ENCODE data around the gene SCRT2.

SCRT2 gene

DNA sequence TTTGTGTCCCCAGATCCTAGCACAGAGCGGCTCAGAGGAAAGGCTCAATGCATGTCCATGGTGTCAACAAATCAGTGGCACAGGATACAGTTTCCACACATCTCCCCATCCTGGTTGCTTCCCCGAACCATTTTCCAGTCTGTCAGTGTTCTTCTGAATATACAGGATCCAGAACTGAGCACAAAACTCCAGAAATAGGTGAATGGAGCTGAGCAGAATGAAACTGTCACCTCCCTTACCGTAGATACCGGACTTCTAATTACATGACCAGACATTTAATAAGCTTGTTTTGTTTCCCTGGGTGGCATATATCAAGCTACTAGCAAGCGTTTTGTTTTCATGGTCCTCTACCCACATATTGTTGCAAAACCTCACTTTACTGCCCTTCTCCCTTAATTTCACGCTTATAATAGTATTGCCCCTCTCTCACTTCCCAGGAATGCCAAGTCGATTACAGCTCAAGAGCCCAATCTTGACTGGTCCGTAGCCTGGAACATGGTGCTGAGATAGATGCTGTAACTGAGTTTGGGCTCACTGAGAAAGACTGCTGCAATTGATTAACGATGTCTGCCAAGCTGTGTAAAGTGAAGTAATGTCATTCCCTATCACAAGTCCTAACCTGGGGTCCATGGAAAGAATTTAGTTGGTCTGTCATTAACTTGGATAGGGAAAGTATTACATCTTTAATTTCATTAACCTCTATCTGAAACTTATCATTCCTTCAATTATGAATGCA lies 12.0 kb upstream of the SCRT2 start:
- H3K4me1 ChIP-seq (ENCODE audit: control insufficient read depth, insufficient read depth, low read length) = peaks cover 10% of the 10 kb centered on the region; the same call in 1 of the 2 replicates
- H3K4me3 ChIP-seq (ENCODE audit: low read depth, low read length) = no peak overlapping the region
- H3K36me3 ChIP-seq (ENCODE audit: control insufficient read depth, insufficient read depth, low read length) = no peaks in the 10 kb centered on the region
- H3K27me3 ChIP-seq (ENCODE audit: control insufficient read depth, insufficient read depth, low read length) = no peaks in the 10 kb centered on the region
- H3K9me3 ChIP-seq (ENCODE audit: control insufficient read depth, insufficient read depth, low read length) = no peaks in the 10 kb centered on the region
- no peak overlapping the region for H3K9ac ChIP-seq (ENCODE audit: low read depth, low read length)
- no peak overlapping the region for H3K27ac ChIP-seq (ENCODE audit: low read depth, low read length)

GRCh38 chr20:684676-685319 lies 9.2 kb upstream of the SCRT2 start:
- H3K4me1 ChIP-seq (ENCODE audit: control insufficient read depth, insufficient read depth, low read length) = peaks cover 10% of the 10 kb centered on the region; the same call in 1 of the 2 replicates
- H3K9ac ChIP-seq (ENCODE audit: low read depth, low read length) = no peak overlapping the region
- H3K27ac ChIP-seq (ENCODE audit: low read depth, low read length) = no peak overlapping the region
- no peaks in the 10 kb centered on the region for H3K27me3 ChIP-seq (ENCODE audit: control insufficient read depth, insufficient read depth, low read length)
- H3K36me3 ChIP-seq (ENCODE audit: control insufficient read depth, insufficient read depth, low read length) = no peaks in the 10 kb centered on the region
- no peaks in the 10 kb centered on the region for H3K9me3 ChIP-seq (ENCODE audit: control insufficient read depth, insufficient read depth, low read length)
- no peak overlapping the region for H3K4me3 ChIP-seq (ENCODE audit: low read depth, low read length)

DNA sequence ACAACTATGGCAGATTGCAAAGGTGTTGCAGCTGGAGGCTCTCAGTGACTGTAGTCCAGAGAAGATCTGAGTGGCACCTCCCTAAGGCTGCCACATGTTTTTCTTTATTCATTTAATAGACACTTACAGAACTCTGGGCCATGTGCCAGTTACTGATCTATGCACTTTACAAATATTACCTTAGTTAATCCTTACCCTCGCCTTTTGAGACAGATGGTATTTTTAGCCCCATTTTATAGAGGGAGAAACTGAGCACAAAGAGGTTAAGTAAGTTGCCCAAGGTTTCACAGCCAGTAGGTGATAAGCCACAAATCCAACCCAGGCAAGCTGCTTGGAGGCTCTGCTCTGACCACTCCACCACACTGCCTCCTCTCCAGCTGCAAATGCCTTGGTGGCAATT lies 6.5 kb upstream of the SCRT2 start:
- Histone ChIP-seq H3K9ac (ENCODE audit: low read depth, low read length) (no peak overlapping the region), H3K4me1 (ENCODE audit: control insufficient read depth, insufficient read depth, low read length) (no peaks in the 10 kb centered on the region), H3K27ac (ENCODE audit: low read depth, low read length) (no peak overlapping the region), H3K4me3 (ENCODE audit: low read depth, low read length) (no peak overlapping the region), H3K27me3 (ENCODE audit: control insufficient read depth, insufficient read depth, low read length) (peaks cover 14% of the 10 kb centered on the region), H3K36me3 (ENCODE audit: control insufficient read depth, insufficient read depth, low read length) (no peaks in the 10 kb centered on the region), H3K9me3 (ENCODE audit: control insufficient read depth, insufficient read depth, low read length) (no peaks in the 10 kb centered on the region)

- Histone ChIP-seq H3K27me3 (ENCODE audit: control insufficient read depth, insufficient read depth, low read length) (peaks cover 28% of the 10 kb centered on the region), H3K4me1 (ENCODE audit: control insufficient read depth, insufficient read depth, low read length) (peaks cover 5% of the 10 kb centered on the region), H3K36me3 (ENCODE audit: control insufficient read depth, insufficient read depth, low read length) (no peaks in the 10 kb centered on the region), H3K4me3 (ENCODE audit: low read depth, low read length) (no peak overlapping the region), H3K9me3 (ENCODE audit: control insufficient read depth, insufficient read depth, low read length) (no peaks in the 10 kb centered on the region), H3K27ac (ENCODE audit: low read depth, low read length) (no peak overlapping the region), H3K9ac (ENCODE audit: low read depth, low read length) (no peak overlapping the region)
Observed at GRCh38 chr20:680638-681187, 5.1 kb upstream of the SCRT2 start.

- no peaks in the 10 kb centered on the region for H3K36me3 ChIP-seq (ENCODE audit: control insufficient read depth, insufficient read depth, low read length)
- H3K27ac ChIP-seq (ENCODE audit: low read depth, low read length) = no peak overlapping the region
- H3K4me3 ChIP-seq (ENCODE audit: low read depth, low read length) = no peak overlapping the region
- H3K27me3 ChIP-seq (ENCODE audit: control insufficient read depth, insufficient read depth, low read length) = peaks cover 52% of the 10 kb centered on the region
- H3K9ac ChIP-seq (ENCODE audit: low read depth, low read length) = no peak overlapping the region
- peaks cover 13% of the 10 kb centered on the region for H3K4me1 ChIP-seq (ENCODE audit: control insufficient read depth, insufficient read depth, low read length)
- no peaks in the 10 kb centered on the region for H3K9me3 ChIP-seq (ENCODE audit: control insufficient read depth, insufficient read depth, low read length)
Observed at GRCh38 chr20:677957-678356, 2.4 kb upstream of the SCRT2 start.

- no peaks in the 10 kb centered on the region for H3K36me3 ChIP-seq (ENCODE audit: control insufficient read depth, insufficient read depth, low read length)
- H3K4me3 ChIP-seq (ENCODE audit: low read depth, low read length) = peak overlapping the region; percentile 56
- H3K9ac ChIP-seq (ENCODE audit: low read depth, low read length) = no peak overlapping the region
- H3K27ac ChIP-seq (ENCODE audit: low read depth, low read length) = no peak overlapping the region
- H3K9me3 ChIP-seq (ENCODE audit: control insufficient read depth, insufficient read depth, low read length) = no peaks in the 10 kb centered on the region
- H3K27me3 ChIP-seq (ENCODE audit: control insufficient read depth, insufficient read depth, low read length) = peaks cover 52% of the 10 kb centered on the region
- H3K4me1 ChIP-seq (ENCODE audit: control insufficient read depth, insufficient read depth, low read length) = peaks cover 16% of the 10 kb centered on the region
Observed at GRCh38 chr20:676967-677366, 1.4 kb upstream of the SCRT2 start.

GRCh38 chr20:676315-676937 lies 824 bp upstream of the SCRT2 start:
- peaks cover 16% of the 10 kb centered on the region for H3K4me1 ChIP-seq (ENCODE audit: control insufficient read depth, insufficient read depth, low read length)
- H3K4me3 ChIP-seq (ENCODE audit: low read depth, low read length) = peak overlapping the region; percentile 56
- H3K27ac ChIP-seq (ENCODE audit: low read depth, low read length) = no peak overlapping the region
- no peaks in the 10 kb centered on the region for H3K9me3 ChIP-seq (ENCODE audit: control insufficient read depth, insufficient read depth, low read length)
- H3K27me3 ChIP-seq (ENCODE audit: control insufficient read depth, insufficient read depth, low read length) = peaks cover 52% of the 10 kb centered on the region
- H3K9ac ChIP-seq (ENCODE audit: low read depth, low read length) = no peak overlapping the region
- no peaks in the 10 kb centered on the region for H3K36me3 ChIP-seq (ENCODE audit: control insufficient read depth, insufficient read depth, low read length)

- Histone ChIP-seq H3K27me3 (ENCODE audit: control insufficient read depth, insufficient read depth, low read length) (peaks cover 52% of the 10 kb centered on the region), H3K4me1 (ENCODE audit: control insufficient read depth, insufficient read depth, low read length) (peaks cover 16% of the 10 kb centered on the region), H3K27ac (ENCODE audit: low read depth, low read length) (no peak overlapping the region), H3K9me3 (ENCODE audit: control insufficient read depth, insufficient read depth, low read length) (no peaks in the 10 kb centered on the region), H3K36me3 (ENCODE audit: control insufficient read depth, insufficient read depth, low read length) (no peaks in the 10 kb centered on the region), H3K9ac (ENCODE audit: low read depth, low read length) (no peak overlapping the region), H3K4me3 (ENCODE audit: low read depth, low read length) (peak overlapping the region; percentile 56)
Observed at GRCh38 chr20:675033-675452, 559 bp downstream of the SCRT2 start.

GRCh38 chr20:673603-674001 lies 2.0 kb downstream of the SCRT2 start:
- H3K27ac ChIP-seq (ENCODE audit: low read depth, low read length) = no peak overlapping the region
- no peaks in the 10 kb centered on the region for H3K9me3 ChIP-seq (ENCODE audit: control insufficient read depth, insufficient read depth, low read length)
- no peaks in the 10 kb centered on the region for H3K36me3 ChIP-seq (ENCODE audit: control insufficient read depth, insufficient read depth, low read length)
- no peak overlapping the region for H3K9ac ChIP-seq (ENCODE audit: low read depth, low read length)
- no peak overlapping the region for H3K4me3 ChIP-seq (ENCODE audit: low read depth, low read length)
- peaks cover 19% of the 10 kb centered on the region for H3K4me1 ChIP-seq (ENCODE audit: control insufficient read depth, insufficient read depth, low read length)
- peaks cover 46% of the 10 kb centered on the region for H3K27me3 ChIP-seq (ENCODE audit: control insufficient read depth, insufficient read depth, low read length)

DNA sequence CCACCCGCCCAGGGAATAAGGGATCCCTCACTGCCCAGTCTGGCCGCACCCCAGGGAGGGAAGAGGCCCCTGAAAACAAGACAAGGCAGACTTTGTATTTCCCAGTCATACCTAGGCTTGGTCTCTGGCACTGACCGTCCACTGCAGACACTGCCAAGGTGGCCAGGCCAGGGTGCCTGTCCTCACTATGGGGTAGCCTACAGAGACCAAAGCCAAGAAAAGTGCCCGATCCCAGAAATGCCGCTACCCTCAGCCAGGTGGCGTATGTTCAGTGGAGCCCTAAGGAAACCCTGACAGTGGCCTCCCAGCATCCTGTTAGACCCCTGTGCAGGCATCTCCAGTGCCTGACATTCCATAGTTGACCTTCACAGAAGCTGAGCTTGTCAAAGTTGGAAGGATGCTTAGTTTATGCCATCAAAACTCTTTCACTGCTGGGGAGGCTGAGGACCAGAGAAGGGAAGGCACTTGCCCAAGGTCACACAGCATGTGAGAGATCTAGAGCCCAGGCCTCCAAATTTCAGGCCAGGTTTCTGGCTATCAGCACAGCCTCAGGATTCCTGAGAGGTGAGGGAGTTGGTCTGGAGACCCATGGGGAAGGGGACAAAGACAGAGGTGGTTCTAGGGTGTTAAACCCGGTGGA lies 2.5 kb downstream of the SCRT2 start:
- Histone ChIP-seq H3K36me3 (ENCODE audit: control insufficient read depth, insufficient read depth, low read length) (no peaks in the 10 kb centered on the region), H3K27me3 (ENCODE audit: control insufficient read depth, insufficient read depth, low read length) (peaks cover 43% of the 10 kb centered on the region), H3K9ac (ENCODE audit: low read depth, low read length) (no peak overlapping the region), H3K9me3 (ENCODE audit: control insufficient read depth, insufficient read depth, low read length) (no peaks in the 10 kb centered on the region), H3K4me1 (ENCODE audit: control insufficient read depth, insufficient read depth, low read length) (peaks cover 22% of the 10 kb centered on the region), H3K27ac (ENCODE audit: low read depth, low read length) (no peak overlapping the region), H3K4me3 (ENCODE audit: low read depth, low read length) (no peak overlapping the region)

Data from HUES48 (cell line).